HTR-8/SVneo (cell line): ENCODE results near the gene PNCK.
"Not testable (repeated sequence)": the region's sequence is repeated elsewhere in the genome, so short reads cannot be mapped to it uniquely, and the experiment has no call there.

Experiments
- DNase-seq: peaks from one replicate; pipeline ENCODE4 v3.0.0; 2011; ENCODE audit warnings: low spot score, mixed read lengths; ENCODE audit not compliant: insufficient read length
- FAIRE-seq: peaks from 2 replicates; lab custom pipeline; 2011; peaks lifted over from hg19 to GRCh38; lab: Jason Lieb, UNC

PNCK gene

GRCh38 chrX:153699784-153700371 lies 26.3 kb upstream of the PNCK start:
- not testable (repeated sequence) for FAIRE-seq, DNase-seq

- FAIRE-seq, DNase-seq: not testable (repeated sequence)
These were observed 25.7 kb upstream of the PNCK start for GRCh38 chrX:153699210-153699783.

- FAIRE-seq, result no peak
- no peak for DNase-seq
These were observed 24.6 kb upstream of the PNCK start for GRCh38 chrX:153697924-153698865.

GRCh38 chrX:153696986-153697722 lies 23.5 kb upstream of the PNCK start:
- DNase-seq, FAIRE-seq: not testable (repeated sequence)

GRCh38 chrX:153696538-153696937 lies 22.9 kb upstream of the PNCK start:
- DNase-seq, result not testable (repeated sequence)

GRCh38 chrX:153696100-153696499 lies 22.5 kb upstream of the PNCK start:
- DNase-seq, result no peak
- no peak for FAIRE-seq

More at GRCh38 chrX:153696538-153696937, 22.9 kb upstream of the PNCK start:
- FAIRE-seq, result not testable (repeated sequence)

- FAIRE-seq, result no peak
- no peak for DNase-seq
These were observed 21.2 kb upstream of the PNCK start for GRCh38 chrX:153694687-153695270.

- not testable (repeated sequence) for DNase-seq, FAIRE-seq
These were observed 20.6 kb upstream of the PNCK start for GRCh38 chrX:153694256-153694655.

- no peak for FAIRE-seq
These were observed 19.8 kb upstream of the PNCK start for GRCh38 chrX:153693216-153694086.

GRCh38 chrX:153692611-153693156 lies 19.1 kb upstream of the PNCK start:
- no peak for FAIRE-seq

More at GRCh38 chrX:153693216-153694086, 19.8 kb upstream of the PNCK start:
- DNase-seq, result no peak

GRCh38 chrX:153692003-153692402 lies 18.4 kb upstream of the PNCK start:
- DNase-seq (no peak), FAIRE-seq (no peak)

More at GRCh38 chrX:153692611-153693156, 19.1 kb upstream of the PNCK start:
- DNase-seq, result no peak

GRCh38 chrX:153691032-153691827 lies 17.6 kb upstream of the PNCK start:
- DNase-seq, FAIRE-seq: not testable (repeated sequence)

GRCh38 chrX:153690466-153690865 lies 16.9 kb upstream of the PNCK start:
- FAIRE-seq (no peak), DNase-seq (no peak)

- DNase-seq, result no peak
- no peak for FAIRE-seq
These were observed 16.2 kb upstream of the PNCK start for GRCh38 chrX:153689654-153690465.

- DNase-seq, result no peak
These were observed 15.4 kb upstream of the PNCK start for GRCh38 chrX:153688911-153689590.

GRCh38 chrX:153688506-153688905 lies 14.9 kb upstream of the PNCK start:
- no peak for DNase-seq
- FAIRE-seq, result no peak

More at GRCh38 chrX:153688911-153689590, 15.4 kb upstream of the PNCK start:
- no peak for FAIRE-seq
